Gastrocnemius medialis (tissue), 4 donors: Measurements from ENCODE around the gene PLA2R1.
"Not testable (repeated sequence)": the region's sequence is repeated elsewhere in the genome, so short reads cannot be mapped to it uniquely, and the experiment has no call there.

Experiments used
- POLR2A ChIP-seq, 2 donors: fragments of 450-650 bp; IDR thresholded peaks; one replicate each; pipeline ENCODE4 v1.6.1; 2017; ENCODE audit warnings: antibody characterized with exemption in 2 of 2, mild to moderate bottlenecking in 2 of 2, moderate library complexity in 2 of 2
- TF ChIP-seq, protein P1 (sequence below), 5 experiments: fragments of 450-650 bp in 3 of 5; fragments of 200-600 bp in 2 of 5; sonication (generic) in 2 of 5; IDR thresholded peaks in 4 of 5; conservative IDR thresholded peaks in 1 of 5; 1 replicate in 4 of 5; 2 replicates in 1 of 5; pipeline ENCODE4 v1.5.1; 2016 to 2019; ENCODE audit warnings: antibody characterized with exemption in 5 of 5, mild to moderate bottlenecking in 3 of 5, moderate library complexity in 3 of 5

DNA sequence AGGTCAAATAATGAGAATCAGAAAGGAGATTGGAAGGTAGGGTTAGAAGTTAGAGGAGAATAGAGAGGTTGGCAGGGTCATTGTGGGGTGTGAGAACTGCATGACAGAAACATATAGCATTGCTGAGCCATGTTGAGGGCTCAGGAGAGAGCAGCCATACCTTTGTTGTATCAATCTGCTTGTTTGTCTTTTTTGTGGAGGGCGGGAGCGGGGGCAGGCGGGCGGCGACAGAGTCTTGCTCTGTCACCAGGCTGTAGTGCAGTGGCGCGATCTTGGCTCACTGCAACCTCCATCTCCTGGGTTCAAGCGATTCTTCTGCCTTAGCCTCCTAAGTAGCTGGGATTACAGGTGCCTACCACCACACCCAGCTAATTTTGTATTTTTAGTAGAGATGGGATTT lies 23.8 kb downstream of the PLA2R1 start:
- TF ChIP-seq, protein P1, sequence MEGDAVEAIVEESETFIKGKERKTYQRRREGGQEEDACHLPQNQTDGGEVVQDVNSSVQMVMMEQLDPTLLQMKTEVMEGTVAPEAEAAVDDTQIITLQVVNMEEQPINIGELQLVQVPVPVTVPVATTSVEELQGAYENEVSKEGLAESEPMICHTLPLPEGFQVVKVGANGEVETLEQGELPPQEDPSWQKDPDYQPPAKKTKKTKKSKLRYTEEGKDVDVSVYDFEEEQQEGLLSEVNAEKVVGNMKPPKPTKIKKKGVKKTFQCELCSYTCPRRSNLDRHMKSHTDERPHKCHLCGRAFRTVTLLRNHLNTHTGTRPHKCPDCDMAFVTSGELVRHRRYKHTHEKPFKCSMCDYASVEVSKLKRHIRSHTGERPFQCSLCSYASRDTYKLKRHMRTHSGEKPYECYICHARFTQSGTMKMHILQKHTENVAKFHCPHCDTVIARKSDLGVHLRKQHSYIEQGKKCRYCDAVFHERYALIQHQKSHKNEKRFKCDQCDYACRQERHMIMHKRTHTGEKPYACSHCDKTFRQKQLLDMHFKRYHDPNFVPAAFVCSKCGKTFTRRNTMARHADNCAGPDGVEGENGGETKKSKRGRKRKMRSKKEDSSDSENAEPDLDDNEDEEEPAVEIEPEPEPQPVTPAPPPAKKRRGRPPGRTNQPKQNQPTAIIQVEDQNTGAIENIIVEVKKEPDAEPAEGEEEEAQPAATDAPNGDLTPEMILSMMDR (IDR thresholded peaks at IDR 0.05 in 4 of 5, conservative IDR thresholded peaks at IDR 0.05 in 1 of 5), result not testable (repeated sequence)
- not testable (repeated sequence) for TF ChIP-seq POLR2A (IDR thresholded peaks at IDR 0.05)
